WTC11 (cell line): ENCODE data around the gene C1orf115.

ENCODE experiments used
- CBFB ChIP-seq: sonication (generic); formaldehyde crosslinking; IDR thresholded peaks from 2 replicates; pipeline ENCODE4 v1.8.1; 2022; ENCODE audit warnings: mild to moderate bottlenecking, low read depth, missing genetic modification reagents
- CREB1 ChIP-seq: sonication (generic); formaldehyde crosslinking; IDR thresholded peaks from 2 replicates; pipeline ENCODE4 v1.8.0; 2023; ENCODE audit warnings: mild to moderate bottlenecking, missing genetic modification reagents
- ELF4 ChIP-seq: sonication (generic); formaldehyde crosslinking; IDR thresholded peaks from 2 replicates; pipeline ENCODE4 v1.8.1; 2022; ENCODE audit warnings: low read depth, mild to moderate bottlenecking, moderate library complexity, missing genetic modification reagents
- FOXP1 ChIP-seq: sonication (generic); formaldehyde crosslinking; IDR thresholded peaks from 2 replicates; pipeline ENCODE4 v1.8.0; 2022; ENCODE audit warnings: missing genetic modification reagents, mild to moderate bottlenecking, moderate library complexity, borderline replicate concordance
- KAT7 ChIP-seq: sonication (generic); formaldehyde crosslinking; IDR thresholded peaks from 2 replicates; pipeline ENCODE4 v1.8.1; 2023; ENCODE audit warnings: missing genetic modification reagents, mild to moderate bottlenecking, borderline replicate concordance
- NR1H2 ChIP-seq: sonication (generic); formaldehyde crosslinking; IDR thresholded peaks from 2 replicates; pipeline ENCODE4 v1.9.0; 2021; ENCODE audit warnings: mild to moderate bottlenecking, moderate library complexity, missing genetic modification reagents
- NR2C2 ChIP-seq: sonication (generic); formaldehyde crosslinking; IDR thresholded peaks from 2 replicates; pipeline ENCODE4 v1.8.0; 2022; ENCODE audit warnings: mild to moderate bottlenecking, missing genetic modification reagents
- ZNF232 ChIP-seq: sonication (generic); formaldehyde crosslinking; IDR thresholded peaks from 2 replicates; pipeline ENCODE4 v1.8.0; 2022; ENCODE audit warnings: mild to moderate bottlenecking, missing genetic modification reagents
- ZNF396 ChIP-seq: fragments of 250-450 bp; sonication (Bioruptor Pico); IDR thresholded peaks from 2 replicates; pipeline ENCODE4 v1.8.0; 2021; ENCODE audit warnings: mild to moderate bottlenecking, moderate library complexity, borderline replicate concordance
- TF ChIP-seq, protein P1 (sequence below): sonication (generic); formaldehyde crosslinking; IDR thresholded peaks from 2 replicates; pipeline ENCODE4 v1.8.1; 2023; ENCODE audit warnings: mild to moderate bottlenecking, missing genetic modification reagents, moderate library complexity
- TF ChIP-seq, protein P2 (sequence below): fragments of 200-600 bp; IDR thresholded peaks from 2 replicates; pipeline ENCODE4 v1.8.0; 2022; ENCODE audit warnings: antibody characterized with exemption
- TF ChIP-seq, protein P3 (sequence below): sonication (generic); formaldehyde crosslinking; conservative IDR thresholded peaks from 2 replicates; pipeline ENCODE4 v1.8.1; 2023; ENCODE audit warnings: mild to moderate bottlenecking, low read depth, missing genetic modification reagents, moderate library complexity

DNA sequence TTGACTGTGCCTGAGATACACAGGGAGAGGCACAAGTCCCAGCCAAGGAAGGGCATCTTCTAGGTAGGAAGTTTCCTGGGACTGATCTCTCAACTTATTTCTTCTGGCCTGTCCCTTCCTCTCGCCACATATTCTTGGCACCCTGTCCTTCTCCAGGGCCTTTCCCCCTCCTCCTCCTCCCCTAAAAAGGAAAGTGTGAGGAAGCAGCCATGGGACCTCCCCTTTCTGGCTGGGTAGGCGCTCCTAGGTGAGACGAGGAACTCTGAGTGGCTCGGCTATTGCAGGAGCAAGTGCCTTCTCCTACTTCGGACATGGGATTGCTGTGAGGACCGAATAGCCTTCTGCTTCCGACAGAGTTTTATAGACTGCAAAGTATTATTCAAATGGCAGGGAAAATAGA is 42.5 kb downstream of the C1orf115 start:
- no peak for TF ChIP-seq CBFB (CRISPR knock-in tag)
- TF ChIP-seq, protein P1, sequence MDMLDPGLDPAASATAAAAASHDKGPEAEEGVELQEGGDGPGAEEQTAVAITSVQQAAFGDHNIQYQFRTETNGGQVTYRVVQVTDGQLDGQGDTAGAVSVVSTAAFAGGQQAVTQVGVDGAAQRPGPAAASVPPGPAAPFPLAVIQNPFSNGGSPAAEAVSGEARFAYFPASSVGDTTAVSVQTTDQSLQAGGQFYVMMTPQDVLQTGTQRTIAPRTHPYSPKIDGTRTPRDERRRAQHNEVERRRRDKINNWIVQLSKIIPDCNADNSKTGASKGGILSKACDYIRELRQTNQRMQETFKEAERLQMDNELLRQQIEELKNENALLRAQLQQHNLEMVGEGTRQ (CRISPR knock-in tag), result no peak
- no peak for TF ChIP-seq KAT7 (CRISPR knock-in tag)
- TF ChIP-seq, protein P2, sequence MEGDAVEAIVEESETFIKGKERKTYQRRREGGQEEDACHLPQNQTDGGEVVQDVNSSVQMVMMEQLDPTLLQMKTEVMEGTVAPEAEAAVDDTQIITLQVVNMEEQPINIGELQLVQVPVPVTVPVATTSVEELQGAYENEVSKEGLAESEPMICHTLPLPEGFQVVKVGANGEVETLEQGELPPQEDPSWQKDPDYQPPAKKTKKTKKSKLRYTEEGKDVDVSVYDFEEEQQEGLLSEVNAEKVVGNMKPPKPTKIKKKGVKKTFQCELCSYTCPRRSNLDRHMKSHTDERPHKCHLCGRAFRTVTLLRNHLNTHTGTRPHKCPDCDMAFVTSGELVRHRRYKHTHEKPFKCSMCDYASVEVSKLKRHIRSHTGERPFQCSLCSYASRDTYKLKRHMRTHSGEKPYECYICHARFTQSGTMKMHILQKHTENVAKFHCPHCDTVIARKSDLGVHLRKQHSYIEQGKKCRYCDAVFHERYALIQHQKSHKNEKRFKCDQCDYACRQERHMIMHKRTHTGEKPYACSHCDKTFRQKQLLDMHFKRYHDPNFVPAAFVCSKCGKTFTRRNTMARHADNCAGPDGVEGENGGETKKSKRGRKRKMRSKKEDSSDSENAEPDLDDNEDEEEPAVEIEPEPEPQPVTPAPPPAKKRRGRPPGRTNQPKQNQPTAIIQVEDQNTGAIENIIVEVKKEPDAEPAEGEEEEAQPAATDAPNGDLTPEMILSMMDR, result no peak
- no peak for TF ChIP-seq ZNF232 (CRISPR knock-in tag)
- TF ChIP-seq FOXP1 (CRISPR knock-in tag), result no peak
- TF ChIP-seq CREB1 (CRISPR knock-in tag), result no peak
- no peak for TF ChIP-seq NR2C2 (CRISPR knock-in tag)
- TF ChIP-seq, protein P3, sequence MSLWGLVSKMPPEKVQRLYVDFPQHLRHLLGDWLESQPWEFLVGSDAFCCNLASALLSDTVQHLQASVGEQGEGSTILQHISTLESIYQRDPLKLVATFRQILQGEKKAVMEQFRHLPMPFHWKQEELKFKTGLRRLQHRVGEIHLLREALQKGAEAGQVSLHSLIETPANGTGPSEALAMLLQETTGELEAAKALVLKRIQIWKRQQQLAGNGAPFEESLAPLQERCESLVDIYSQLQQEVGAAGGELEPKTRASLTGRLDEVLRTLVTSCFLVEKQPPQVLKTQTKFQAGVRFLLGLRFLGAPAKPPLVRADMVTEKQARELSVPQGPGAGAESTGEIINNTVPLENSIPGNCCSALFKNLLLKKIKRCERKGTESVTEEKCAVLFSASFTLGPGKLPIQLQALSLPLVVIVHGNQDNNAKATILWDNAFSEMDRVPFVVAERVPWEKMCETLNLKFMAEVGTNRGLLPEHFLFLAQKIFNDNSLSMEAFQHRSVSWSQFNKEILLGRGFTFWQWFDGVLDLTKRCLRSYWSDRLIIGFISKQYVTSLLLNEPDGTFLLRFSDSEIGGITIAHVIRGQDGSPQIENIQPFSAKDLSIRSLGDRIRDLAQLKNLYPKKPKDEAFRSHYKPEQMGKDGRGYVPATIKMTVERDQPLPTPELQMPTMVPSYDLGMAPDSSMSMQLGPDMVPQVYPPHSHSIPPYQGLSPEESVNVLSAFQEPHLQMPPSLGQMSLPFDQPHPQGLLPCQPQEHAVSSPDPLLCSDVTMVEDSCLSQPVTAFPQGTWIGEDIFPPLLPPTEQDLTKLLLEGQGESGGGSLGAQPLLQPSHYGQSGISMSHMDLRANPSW (CRISPR knock-in tag), result no peak
- TF ChIP-seq ELF4 (CRISPR knock-in tag), result no peak
- TF ChIP-seq ZNF396 (CRISPR knock-in tag), result no peak
- TF ChIP-seq NR1H2 (CRISPR knock-in tag), result no peak
